Right atrium auricular region (tissue), 2 donors: ENCODE measurements around the gene GMCL2. TPM values are rescaled to one million over a fixed set of nuclear protein-coding genes. Genes with fewer than 3 reads are reported as not detected.

Experiments used
- DNase-seq: peaks from one replicate; pipeline ENCODE4 v3.0.0-alpha.2; 2019; ENCODE audit warnings: low spot score
- H3K27ac ChIP-seq, 2 donors: fragments of 200-600 bp; sonication (generic); 1 replicate in 1 of 2; 2 replicates in 1 of 2; pipeline ENCODE4 v1.5.1; 2016 to 2019
- H3K27me3 ChIP-seq, 2 donors: fragments of 200-600 bp; sonication (generic); one replicate each; pipeline versions ENCODE4 v1.5.1 to v1.6.0; 2017 to 2019
- H3K36me3 ChIP-seq: fragments of 200-600 bp; sonication (generic); one replicate; pipeline ENCODE4 v1.5.1; 2016
- H3K4me1 ChIP-seq, 2 donors: fragments of 200-600 bp; sonication (generic); one replicate each; pipeline versions ENCODE4 v1.5.1 to v1.6.0; 2017 to 2019
- H3K4me3 ChIP-seq, 2 donors: fragments of 200-600 bp; sonication (generic); 1 replicate in 1 of 2; 2 replicates in 1 of 2; pipeline ENCODE4 v1.5.1; 2017 to 2019; ENCODE audit warnings: mild to moderate bottlenecking in 1 of 2, moderate library complexity in 1 of 2
- H3K9me3 ChIP-seq, 2 donors: fragments of 200-600 bp; sonication (generic); one replicate each; pipeline ENCODE4 v1.5.1; 2019
- total RNA-seq, 2 donors: library from RNA; depleted of rRNA; stranded (reverse); fragments of >200 nt; gene quantifications; one replicate each; pipeline ENCODE4 v1.1.0, GENCODE V29; 2016
- TF ChIP-seq, protein P1 (sequence below), 2 donors: fragments of 200-600 bp; sonication (generic); IDR thresholded peaks; one replicate each; pipeline ENCODE4 v1.5.1; 2019; ENCODE audit warnings: antibody characterized with exemption in 2 of 2

GMCL2 gene
- total RNA-seq, 2 donors from 2014 or later, result not detected

DNA sequence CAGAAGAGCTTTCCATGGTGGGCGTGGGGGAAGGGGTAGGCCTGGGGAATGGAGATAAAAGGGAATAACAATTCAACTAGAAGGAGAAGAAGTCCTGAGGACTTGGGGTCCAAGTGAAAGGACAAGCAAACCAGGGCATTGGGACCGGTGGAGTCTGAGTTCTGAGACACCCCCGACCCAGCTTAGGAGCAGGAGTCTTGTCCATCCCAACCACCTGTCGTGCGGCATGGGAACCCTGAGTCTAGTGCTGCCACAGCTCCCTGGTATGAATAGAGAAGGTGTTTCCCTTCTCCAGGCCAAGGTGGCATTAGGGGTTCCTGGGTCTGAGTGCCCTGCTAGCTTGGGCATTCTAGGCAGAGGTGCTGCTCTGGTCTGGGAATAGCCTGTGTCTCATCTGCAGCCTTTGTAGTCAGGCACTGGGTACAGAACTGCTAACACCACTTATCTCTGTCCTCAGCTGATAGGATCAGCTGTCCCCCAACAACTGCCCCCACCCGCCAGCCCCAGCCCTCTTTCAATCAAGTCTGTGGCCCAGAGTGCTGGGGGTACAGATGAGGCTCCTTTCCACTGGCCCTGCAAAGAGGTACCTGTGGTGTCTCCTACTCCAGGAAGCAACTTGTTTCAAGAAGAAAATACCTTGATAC lies 27.1 kb upstream of the GMCL2 start:
- no peak overlapping the region for H3K4me3 ChIP-seq
- H3K9me3 ChIP-seq, result no peaks in the 10 kb centered on the region
- peaks cover 87% of the 10 kb centered on the region for H3K36me3 ChIP-seq
- no peak overlapping the region for H3K27ac ChIP-seq
- DNase-seq, result no peak
- no peaks in the 10 kb centered on the region for H3K27me3 ChIP-seq
- no peaks in the 10 kb centered on the region for H3K4me1 ChIP-seq
- TF ChIP-seq, protein P1, sequence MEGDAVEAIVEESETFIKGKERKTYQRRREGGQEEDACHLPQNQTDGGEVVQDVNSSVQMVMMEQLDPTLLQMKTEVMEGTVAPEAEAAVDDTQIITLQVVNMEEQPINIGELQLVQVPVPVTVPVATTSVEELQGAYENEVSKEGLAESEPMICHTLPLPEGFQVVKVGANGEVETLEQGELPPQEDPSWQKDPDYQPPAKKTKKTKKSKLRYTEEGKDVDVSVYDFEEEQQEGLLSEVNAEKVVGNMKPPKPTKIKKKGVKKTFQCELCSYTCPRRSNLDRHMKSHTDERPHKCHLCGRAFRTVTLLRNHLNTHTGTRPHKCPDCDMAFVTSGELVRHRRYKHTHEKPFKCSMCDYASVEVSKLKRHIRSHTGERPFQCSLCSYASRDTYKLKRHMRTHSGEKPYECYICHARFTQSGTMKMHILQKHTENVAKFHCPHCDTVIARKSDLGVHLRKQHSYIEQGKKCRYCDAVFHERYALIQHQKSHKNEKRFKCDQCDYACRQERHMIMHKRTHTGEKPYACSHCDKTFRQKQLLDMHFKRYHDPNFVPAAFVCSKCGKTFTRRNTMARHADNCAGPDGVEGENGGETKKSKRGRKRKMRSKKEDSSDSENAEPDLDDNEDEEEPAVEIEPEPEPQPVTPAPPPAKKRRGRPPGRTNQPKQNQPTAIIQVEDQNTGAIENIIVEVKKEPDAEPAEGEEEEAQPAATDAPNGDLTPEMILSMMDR (IDR thresholded peaks at IDR 0.05), result no peak

DNA sequence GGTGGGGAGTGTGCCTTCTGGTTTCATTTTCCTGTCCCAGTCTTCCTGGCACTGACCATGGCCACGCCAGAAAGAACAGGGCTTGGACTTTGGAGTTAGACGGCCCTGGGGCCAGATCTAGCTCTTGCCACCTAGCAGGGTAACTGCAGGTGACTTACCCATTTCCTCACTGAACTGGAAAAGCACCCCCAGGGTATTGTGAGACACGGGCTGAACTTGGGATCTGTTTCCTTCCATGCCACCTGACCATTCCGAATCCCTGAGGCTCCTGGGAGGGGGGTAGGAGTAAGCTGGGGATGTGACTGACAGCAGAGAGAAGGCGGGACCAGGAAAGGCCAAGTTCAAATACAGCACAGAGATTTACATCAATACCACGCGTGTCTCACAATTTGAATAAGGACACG lies 26.6 kb upstream of the GMCL2 start:
- no peak overlapping the region for H3K27ac ChIP-seq
- H3K36me3 ChIP-seq, result peaks cover 88% of the 10 kb centered on the region
- no peak for DNase-seq
- no peaks in the 10 kb centered on the region for H3K4me1 ChIP-seq
- TF ChIP-seq, protein P1 (IDR thresholded peaks at IDR 0.05), result no peak
- H3K27me3 ChIP-seq, result no peaks in the 10 kb centered on the region
- H3K4me3 ChIP-seq, result no peak overlapping the region
- H3K9me3 ChIP-seq, result no peaks in the 10 kb centered on the region

DNA sequence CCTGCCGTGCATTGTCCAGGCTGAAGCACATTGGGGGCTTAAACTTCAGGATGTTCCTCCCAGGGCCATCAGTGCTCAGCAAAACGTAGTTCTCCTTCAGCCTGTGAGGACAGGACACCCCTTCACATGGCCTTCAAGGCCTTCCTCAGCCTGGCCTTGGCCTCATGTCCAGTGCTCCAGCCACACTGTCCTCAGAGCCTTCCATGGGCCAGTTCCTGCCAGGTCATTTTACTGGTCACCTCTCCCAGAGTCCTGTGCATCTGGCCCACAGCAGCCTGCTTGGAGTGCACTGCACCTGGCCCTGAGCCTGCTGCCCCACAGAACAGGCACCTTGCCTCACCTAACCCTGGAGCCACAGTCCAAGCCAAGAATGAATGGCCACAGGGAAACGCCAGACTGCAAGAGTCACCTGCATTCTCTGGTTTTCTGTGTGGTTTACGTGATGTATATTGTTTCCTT lies 25.9 kb upstream of the GMCL2 start:
- Histone ChIP-seq H3K9me3 (no peaks in the 10 kb centered on the region), H3K27ac (no peak overlapping the region), H3K36me3 (peaks cover 90% of the 10 kb centered on the region), H3K4me3 (no peak overlapping the region), H3K27me3 (no peaks in the 10 kb centered on the region), H3K4me1 (no peaks in the 10 kb centered on the region)
- TF ChIP-seq, protein P1 (IDR thresholded peaks at IDR 0.05), result no peak
- DNase-seq, result no peak

DNA sequence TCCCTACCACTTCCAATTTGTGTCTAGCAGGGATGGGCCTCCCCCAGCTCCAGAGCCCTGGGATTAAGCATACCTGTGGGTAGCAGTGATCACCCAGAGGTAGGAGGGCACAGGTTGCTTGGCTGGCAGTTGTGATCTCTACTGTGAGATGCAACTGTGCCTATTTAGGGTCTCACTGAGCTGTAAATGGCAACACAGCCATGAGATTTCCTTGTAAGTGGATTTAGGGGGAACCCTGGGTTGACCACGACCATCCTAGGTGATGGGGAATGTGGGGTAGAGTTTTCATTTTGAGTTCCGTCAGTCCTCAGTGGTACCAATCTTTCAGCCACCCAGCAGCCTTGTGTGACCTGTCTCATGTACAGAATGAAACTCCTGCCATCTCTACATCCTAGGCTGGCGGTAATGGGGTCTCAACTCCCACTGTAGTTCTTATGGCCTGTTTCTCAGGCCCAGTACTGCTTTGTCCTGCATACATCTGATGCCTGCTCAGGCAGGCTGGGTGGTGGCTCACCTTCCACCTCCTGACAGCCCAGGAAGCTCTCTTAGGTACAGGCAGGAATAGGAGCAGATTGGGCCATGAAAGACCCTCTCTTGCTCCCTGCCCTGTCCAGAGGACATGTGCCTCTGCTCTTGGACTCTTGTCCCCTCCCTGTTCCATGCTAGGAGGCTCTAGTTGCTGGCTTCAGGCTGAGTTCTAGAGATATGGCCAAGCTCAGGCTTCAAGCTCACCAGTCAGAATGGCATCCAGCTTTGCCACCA lies 25.3 kb upstream of the GMCL2 start:
- peaks cover 96% of the 10 kb centered on the region for H3K36me3 ChIP-seq
- TF ChIP-seq, protein P1 (IDR thresholded peaks at IDR 0.05), result no peak
- no peaks in the 10 kb centered on the region for H3K4me1 ChIP-seq
- DNase-seq, result no peak
- no peaks in the 10 kb centered on the region for H3K9me3 ChIP-seq
- H3K27me3 ChIP-seq, result no peaks in the 10 kb centered on the region
- no peak overlapping the region for H3K4me3 ChIP-seq
- H3K27ac ChIP-seq, result no peak overlapping the region

DNA sequence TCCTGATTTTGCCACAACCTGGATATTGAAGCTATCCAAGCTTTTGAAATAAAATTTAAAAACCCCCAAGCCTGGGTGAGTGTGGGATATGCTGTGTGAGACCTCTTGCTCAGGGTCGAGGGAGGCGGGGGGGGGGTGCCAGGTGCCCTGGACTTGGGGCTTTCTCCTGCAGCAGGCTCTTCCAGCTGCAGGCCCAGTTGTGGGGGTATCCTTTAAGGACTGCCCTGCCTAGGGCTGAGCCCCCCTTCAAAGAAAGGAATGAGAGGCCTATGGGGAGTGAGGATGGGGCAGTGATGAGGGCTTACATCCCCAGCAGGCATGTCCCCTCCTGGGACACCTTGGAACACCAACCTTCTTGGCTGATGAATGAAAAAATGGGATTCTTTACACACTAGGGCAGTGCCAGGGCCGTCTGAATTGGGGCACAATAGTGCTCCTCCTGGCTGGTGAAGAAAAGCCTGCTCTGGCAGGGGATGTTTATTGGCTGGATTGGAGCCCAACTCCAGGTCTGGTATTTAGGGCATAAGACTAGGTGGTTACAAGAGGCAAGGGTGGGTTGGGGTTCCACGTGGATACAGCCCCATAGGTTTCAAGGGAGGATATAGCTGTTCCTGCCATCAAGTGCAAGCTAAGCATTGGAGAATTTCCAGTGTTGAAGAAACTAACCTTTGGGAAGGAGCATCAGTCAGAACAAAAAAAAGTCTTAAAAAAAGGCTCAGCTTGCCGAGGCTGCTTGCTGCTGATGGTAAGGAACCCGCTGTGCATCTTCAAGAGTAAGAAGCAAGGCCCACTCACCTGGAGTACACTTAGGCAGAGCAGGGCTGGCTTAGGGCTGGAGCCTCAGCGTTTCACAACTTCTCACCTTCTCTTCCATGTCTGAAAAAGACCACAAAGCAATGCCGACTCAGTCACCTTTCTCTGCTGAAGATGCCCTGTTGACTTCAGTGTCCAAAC lies 24.2 kb upstream of the GMCL2 start:
- TF ChIP-seq, protein P1 (IDR thresholded peaks at IDR 0.05), result no peak
- Histone ChIP-seq H3K4me3 (no peak overlapping the region), H3K36me3 (peaks cover 100% of the 10 kb centered on the region), H3K9me3 (no peaks in the 10 kb centered on the region), H3K27me3 (no peaks in the 10 kb centered on the region), H3K4me1 (peaks cover 0 to 10% of the 10 kb centered on the region in 2 donors), H3K27ac (no peak overlapping the region)
- DNase-seq, result no peak
